GM23338 (cell line): ENCODE measurements around the gene CHIA. TPM values are rescaled to one million over a fixed set of nuclear protein-coding genes. Genes with fewer than 3 reads are reported as not detected.

Source experiments
- ATAC-seq: fragments of 200-7000 bp; cut with Tn5 transposase; 3 replicates; pipeline ENCODE4 v1.9.1; 2020
- DNase-seq: peaks from one replicate; pipeline ENCODE4 v3.0.0-alpha.2; 2015; ENCODE audit warnings: low spot score
- H2AFZ ChIP-seq: fragments of 200-600 bp; sonication (generic); 2 replicates; pipeline ENCODE4 v1.8.0; 2016; ENCODE audit warnings: antibody characterized with exemption, mild to moderate bottlenecking, moderate library complexity
- H3F3A ChIP-seq: fragments of 200-600 bp; sonication (generic); replicated peaks from 2 replicates; pipeline ENCODE4 v1.8.0; 2017; ENCODE audit warnings: antibody characterized with exemption, mixed run types, low read depth
- H3K27ac ChIP-seq: fragments of 200-600 bp; sonication (generic); 2 replicates; pipeline ENCODE4 v1.6.1; 2016; ENCODE audit warnings: low read depth
- H3K27me3 ChIP-seq: fragments of 200-600 bp; sonication (generic); 2 replicates; pipeline ENCODE4 v1.8.0; 2016; ENCODE audit warnings: mild to moderate bottlenecking, mixed run types, moderate library complexity; ENCODE audit not compliant: insufficient read depth
- H3K36me3 ChIP-seq: fragments of 200-600 bp; sonication (generic); 2 replicates; pipeline ENCODE4 v1.8.0; 2016; ENCODE audit warnings: mild to moderate bottlenecking; ENCODE audit not compliant: insufficient read depth
- H3K4me1 ChIP-seq: fragments of 200-600 bp; sonication (generic); 2 replicates; pipeline ENCODE4 v1.8.0; 2016; ENCODE audit warnings: mild to moderate bottlenecking, moderate library complexity; ENCODE audit not compliant: insufficient read depth
- H3K4me2 ChIP-seq: fragments of 200-600 bp; sonication (generic); 2 replicates; pipeline ENCODE4 v1.7.1; 2017; ENCODE audit warnings: mixed run types
- H3K4me3 ChIP-seq: fragments of 200-600 bp; sonication (generic); 2 replicates; pipeline ENCODE4 v1.6.1; 2016; ENCODE audit warnings: mixed run types
- H3K79me2 ChIP-seq: fragments of 200-600 bp; sonication (generic); replicated peaks from 2 replicates; pipeline ENCODE4 v1.8.0; 2017; ENCODE audit warnings: mild to moderate bottlenecking; ENCODE audit not compliant: insufficient read depth
- H3K9me2 ChIP-seq: fragments of 200-600 bp; sonication (generic); 2 replicates; pipeline ENCODE4 v1.8.0; 2017; ENCODE audit not compliant: insufficient read depth
- H4K20me1 ChIP-seq: fragments of 200-600 bp; sonication (generic); replicated peaks from 2 replicates; pipeline ENCODE4 v1.8.0; 2017; ENCODE audit warnings: mild to moderate bottlenecking; ENCODE audit not compliant: insufficient read depth
- H3K27ac Mint-ChIP-seq: 2 replicates; pipeline ENCODE4 v1.8.0; 2020; ENCODE audit warnings: inconsistent platforms, mild to moderate bottlenecking, moderate library complexity, mixed read lengths
- H3K27me3 Mint-ChIP-seq: 3 replicates; pipeline ENCODE4 v1.8.0; 2022; ENCODE audit warnings: low read depth, mild to moderate bottlenecking, moderate library complexity, mixed read lengths, inconsistent platforms; ENCODE audit not compliant: insufficient read depth, poor library complexity
- H3K36me3 Mint-ChIP-seq: 3 replicates; pipeline ENCODE4 v1.8.0; 2021; ENCODE audit warnings: low read depth, mild to moderate bottlenecking, inconsistent platforms, moderate library complexity, mixed read lengths
- H3K4me1 Mint-ChIP-seq: 3 replicates; pipeline ENCODE4 v1.8.0; 2020; ENCODE audit warnings: mild to moderate bottlenecking, inconsistent platforms, mixed read lengths
- H3K4me3 Mint-ChIP-seq: 3 replicates; pipeline ENCODE4 v1.8.0; 2021; ENCODE audit warnings: moderate library complexity, mild to moderate bottlenecking, inconsistent platforms, mixed read lengths
- H3K9me3 Mint-ChIP-seq: 3 replicates; pipeline ENCODE4 v1.8.0; 2020; ENCODE audit warnings: moderate library complexity, mild to moderate bottlenecking, inconsistent platforms, mixed read lengths
- CREB1 ChIP-seq: fragments of 250-450 bp; sonication (Bioruptor Pico); IDR thresholded peaks from 2 replicates; pipeline ENCODE4 v1.5.0; 2020; ENCODE audit warnings: low read depth, mild to moderate bottlenecking, moderate library complexity
- EZH2 ChIP-seq: fragments of 200-600 bp; sonication (generic); IDR thresholded peaks from one replicate; pipeline ENCODE4 v1.8.0; 2017; ENCODE audit warnings: antibody characterized with exemption, mild to moderate bottlenecking, low read depth; ENCODE audit not compliant: unreplicated experiment
- EZH2phosphoT487 ChIP-seq: fragments of 200-600 bp; sonication (generic); IDR thresholded peaks from one replicate; pipeline ENCODE4 v1.8.1; 2018; ENCODE audit warnings: antibody characterized with exemption; ENCODE audit not compliant: unreplicated experiment
- JUNB ChIP-seq: IDR thresholded peaks from one replicate; pipeline ENCODE4 v1.6.1; 2016; ENCODE audit warnings: antibody characterized with exemption; ENCODE audit not compliant: unreplicated experiment
- NANOG ChIP-seq: IDR thresholded peaks from 2 replicates; pipeline ENCODE4 v1.6.1; 2016; ENCODE audit warnings: antibody characterized with exemption, borderline replicate concordance
- POLR2AphosphoS5 ChIP-seq: IDR thresholded peaks from 2 replicates; pipeline ENCODE4 v1.6.1; 2016; ENCODE audit warnings: antibody characterized with exemption, low read depth
- STAT1 ChIP-seq: IDR thresholded peaks from one replicate; pipeline ENCODE4 v1.6.1; 2016; ENCODE audit warnings: antibody characterized with exemption; ENCODE audit not compliant: unreplicated experiment
- ZNF114 ChIP-seq: fragments of 250-450 bp; sonication (Bioruptor Pico); IDR thresholded peaks from 2 replicates; pipeline ENCODE4 v1.5.0; 2020; ENCODE audit warnings: mild to moderate bottlenecking, moderate library complexity
- ZNF331 ChIP-seq: fragments of 250-450 bp; sonication (Bioruptor Pico); IDR thresholded peaks from 2 replicates; pipeline ENCODE4 v1.5.0; 2020; ENCODE audit warnings: low read depth, mild to moderate bottlenecking, moderate library complexity
- polyA plus RNA-seq: library from polyadenylated mRNA; unstranded; fragments of >200 nt; fragmentation: Nextera tagmentation; extraction: Ambion mirVana; gene quantifications from 2 replicates; pipeline ENCODE4 v1.2.1, GENCODE V29; 2016
- total RNA-seq: library from RNA; depleted of rRNA; stranded (reverse); fragments of >200 nt; shearing (Covaris generic); gene quantifications from 2 replicates; pipeline ENCODE4 v1.2.3, GENCODE V29; 2014
- TF ChIP-seq, protein P1 (sequence below): fragments of 250-450 bp; sonication (Bioruptor Pico); IDR thresholded peaks from 2 replicates; pipeline ENCODE4 v1.5.0; 2020; ENCODE audit warnings: mild to moderate bottlenecking, moderate library complexity
- TF ChIP-seq, protein P2 (sequence below): IDR thresholded peaks from one replicate; pipeline ENCODE4 v1.6.1; 2018; ENCODE audit warnings: antibody characterized with exemption; ENCODE audit not compliant: unreplicated experiment
- TF ChIP-seq, protein P3 (sequence below): IDR thresholded peaks from 2 replicates; pipeline ENCODE4 v1.6.1; 2016; ENCODE audit warnings: antibody characterized with exemption
- TF ChIP-seq, protein P4 (sequence below), 2 experiments: fragments of 200-600 bp in 1 of 2; sonication (generic) in 1 of 2; conservative IDR thresholded peaks; 2 replicates each; pipeline versions ENCODE4 v1.5.1 to v1.6.1; 2016 to 2017; ENCODE audit warnings: antibody characterized with exemption in 2 of 2, low read depth in 2 of 2, mild to moderate bottlenecking in 2 of 2, moderate library complexity in 1 of 2

The CHIA gene
- total and polyA plus RNA-seq, 2 experiments from 2014 or later = not detected

DNA sequence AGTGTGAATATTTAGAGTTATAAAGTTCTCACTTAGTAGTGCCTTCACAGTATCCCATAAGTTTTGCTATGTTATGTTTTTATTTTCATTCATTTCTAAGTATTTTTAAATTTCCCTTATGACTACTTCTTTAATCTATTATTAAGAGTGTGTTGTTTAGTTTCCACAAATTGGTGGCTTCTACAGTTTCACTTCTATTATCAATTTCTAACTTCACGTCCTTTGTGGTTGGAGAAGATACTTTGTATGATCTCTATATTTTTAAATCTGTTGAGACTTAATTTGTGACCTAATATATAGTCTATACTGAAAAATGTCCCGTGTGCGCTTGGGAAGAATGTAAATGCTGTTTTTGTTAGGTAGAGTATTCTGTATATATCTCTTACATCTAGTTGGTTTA lies 11.7 kb downstream of the CHIA start:
- no peaks in the 10 kb centered on the region for H3F3A ChIP-seq
- no peaks in the 10 kb centered on the region for H3K36me3 Mint-ChIP-seq
- peaks cover 8% of the 10 kb centered on the region; the same call in 2 of the 3 replicates for H3K4me1 Mint-ChIP-seq
- H3K36me3 ChIP-seq = no peaks in the 10 kb centered on the region
- H3K79me2 ChIP-seq = no peaks in the 10 kb centered on the region
- no peaks in the 10 kb centered on the region for H3K9me2 ChIP-seq
- TF ChIP-seq, protein P1, sequence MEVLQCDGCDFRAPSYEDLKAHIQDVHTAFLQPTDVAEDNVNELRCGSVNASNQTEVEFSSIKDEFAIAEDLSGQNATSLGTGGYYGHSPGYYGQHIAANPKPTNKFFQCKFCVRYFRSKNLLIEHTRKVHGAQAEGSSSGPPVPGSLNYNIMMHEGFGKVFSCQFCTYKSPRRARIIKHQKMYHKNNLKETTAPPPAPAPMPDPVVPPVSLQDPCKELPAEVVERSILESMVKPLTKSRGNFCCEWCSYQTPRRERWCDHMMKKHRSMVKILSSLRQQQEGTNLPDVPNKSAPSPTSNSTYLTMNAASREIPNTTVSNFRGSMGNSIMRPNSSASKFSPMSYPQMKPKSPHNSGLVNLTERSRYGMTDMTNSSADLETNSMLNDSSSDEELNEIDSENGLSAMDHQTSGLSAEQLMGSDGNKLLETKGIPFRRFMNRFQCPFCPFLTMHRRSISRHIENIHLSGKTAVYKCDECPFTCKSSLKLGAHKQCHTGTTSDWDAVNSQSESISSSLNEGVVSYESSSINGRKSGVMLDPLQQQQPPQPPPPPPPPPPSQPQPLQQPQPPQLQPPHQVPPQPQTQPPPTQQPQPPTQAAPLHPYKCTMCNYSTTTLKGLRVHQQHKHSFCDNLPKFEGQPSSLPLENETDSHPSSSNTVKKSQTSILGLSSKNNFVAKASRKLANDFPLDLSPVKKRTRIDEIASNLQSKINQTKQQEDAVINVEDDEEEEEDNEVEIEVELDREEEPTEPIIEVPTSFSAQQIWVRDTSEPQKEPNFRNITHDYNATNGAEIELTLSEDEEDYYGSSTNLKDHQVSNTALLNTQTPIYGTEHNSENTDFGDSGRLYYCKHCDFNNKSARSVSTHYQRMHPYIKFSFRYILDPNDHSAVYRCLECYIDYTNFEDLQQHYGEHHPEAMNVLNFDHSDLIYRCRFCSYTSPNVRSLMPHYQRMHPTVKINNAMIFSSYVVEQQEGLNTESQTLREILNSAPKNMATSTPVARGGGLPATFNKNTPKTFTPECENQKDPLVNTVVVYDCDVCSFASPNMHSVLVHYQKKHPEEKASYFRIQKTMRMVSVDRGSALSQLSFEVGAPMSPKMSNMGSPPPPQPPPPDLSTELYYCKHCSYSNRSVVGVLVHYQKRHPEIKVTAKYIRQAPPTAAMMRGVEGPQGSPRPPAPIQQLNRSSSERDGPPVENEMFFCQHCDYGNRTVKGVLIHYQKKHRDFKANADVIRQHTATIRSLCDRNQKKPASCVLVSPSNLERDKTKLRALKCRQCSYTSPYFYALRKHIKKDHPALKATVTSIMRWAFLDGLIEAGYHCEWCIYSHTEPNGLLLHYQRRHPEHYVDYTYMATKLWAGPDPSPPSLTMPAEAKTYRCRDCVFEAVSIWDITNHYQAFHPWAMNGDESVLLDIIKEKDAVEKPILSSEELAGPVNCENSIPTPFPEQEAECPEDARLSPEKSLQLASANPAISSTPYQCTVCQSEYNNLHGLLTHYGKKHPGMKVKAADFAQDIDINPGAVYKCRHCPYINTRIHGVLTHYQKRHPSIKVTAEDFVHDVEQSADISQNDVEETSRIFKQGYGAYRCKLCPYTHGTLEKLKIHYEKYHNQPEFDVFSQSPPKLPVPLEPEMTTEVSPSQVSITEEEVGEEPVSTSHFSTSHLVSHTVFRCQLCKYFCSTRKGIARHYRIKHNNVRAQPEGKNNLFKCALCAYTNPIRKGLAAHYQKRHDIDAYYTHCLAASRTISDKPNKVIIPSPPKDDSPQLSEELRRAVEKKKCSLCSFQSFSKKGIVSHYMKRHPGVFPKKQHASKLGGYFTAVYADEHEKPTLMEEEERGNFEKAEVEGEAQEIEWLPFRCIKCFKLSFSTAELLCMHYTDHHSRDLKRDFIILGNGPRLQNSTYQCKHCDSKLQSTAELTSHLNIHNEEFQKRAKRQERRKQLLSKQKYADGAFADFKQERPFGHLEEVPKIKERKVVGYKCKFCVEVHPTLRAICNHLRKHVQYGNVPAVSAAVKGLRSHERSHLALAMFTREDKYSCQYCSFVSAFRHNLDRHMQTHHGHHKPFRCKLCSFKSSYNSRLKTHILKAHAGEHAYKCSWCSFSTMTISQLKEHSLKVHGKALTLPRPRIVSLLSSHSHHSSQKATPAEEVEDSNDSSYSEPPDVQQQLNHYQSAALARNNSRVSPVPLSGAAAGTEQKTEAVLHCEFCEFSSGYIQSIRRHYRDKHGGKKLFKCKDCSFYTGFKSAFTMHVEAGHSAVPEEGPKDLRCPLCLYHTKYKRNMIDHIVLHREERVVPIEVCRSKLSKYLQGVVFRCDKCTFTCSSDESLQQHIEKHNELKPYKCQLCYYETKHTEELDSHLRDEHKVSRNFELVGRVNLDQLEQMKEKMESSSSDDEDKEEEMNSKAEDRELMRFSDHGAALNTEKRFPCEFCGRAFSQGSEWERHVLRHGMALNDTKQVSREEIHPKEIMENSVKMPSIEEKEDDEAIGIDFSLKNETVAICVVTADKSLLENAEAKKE (CRISPR knock-in tag) = no peak
- TF ChIP-seq POLR2AphosphoS5 = no peak
- TF ChIP-seq ZNF114 (CRISPR knock-in tag) = no peak
- TF ChIP-seq, protein P2, sequence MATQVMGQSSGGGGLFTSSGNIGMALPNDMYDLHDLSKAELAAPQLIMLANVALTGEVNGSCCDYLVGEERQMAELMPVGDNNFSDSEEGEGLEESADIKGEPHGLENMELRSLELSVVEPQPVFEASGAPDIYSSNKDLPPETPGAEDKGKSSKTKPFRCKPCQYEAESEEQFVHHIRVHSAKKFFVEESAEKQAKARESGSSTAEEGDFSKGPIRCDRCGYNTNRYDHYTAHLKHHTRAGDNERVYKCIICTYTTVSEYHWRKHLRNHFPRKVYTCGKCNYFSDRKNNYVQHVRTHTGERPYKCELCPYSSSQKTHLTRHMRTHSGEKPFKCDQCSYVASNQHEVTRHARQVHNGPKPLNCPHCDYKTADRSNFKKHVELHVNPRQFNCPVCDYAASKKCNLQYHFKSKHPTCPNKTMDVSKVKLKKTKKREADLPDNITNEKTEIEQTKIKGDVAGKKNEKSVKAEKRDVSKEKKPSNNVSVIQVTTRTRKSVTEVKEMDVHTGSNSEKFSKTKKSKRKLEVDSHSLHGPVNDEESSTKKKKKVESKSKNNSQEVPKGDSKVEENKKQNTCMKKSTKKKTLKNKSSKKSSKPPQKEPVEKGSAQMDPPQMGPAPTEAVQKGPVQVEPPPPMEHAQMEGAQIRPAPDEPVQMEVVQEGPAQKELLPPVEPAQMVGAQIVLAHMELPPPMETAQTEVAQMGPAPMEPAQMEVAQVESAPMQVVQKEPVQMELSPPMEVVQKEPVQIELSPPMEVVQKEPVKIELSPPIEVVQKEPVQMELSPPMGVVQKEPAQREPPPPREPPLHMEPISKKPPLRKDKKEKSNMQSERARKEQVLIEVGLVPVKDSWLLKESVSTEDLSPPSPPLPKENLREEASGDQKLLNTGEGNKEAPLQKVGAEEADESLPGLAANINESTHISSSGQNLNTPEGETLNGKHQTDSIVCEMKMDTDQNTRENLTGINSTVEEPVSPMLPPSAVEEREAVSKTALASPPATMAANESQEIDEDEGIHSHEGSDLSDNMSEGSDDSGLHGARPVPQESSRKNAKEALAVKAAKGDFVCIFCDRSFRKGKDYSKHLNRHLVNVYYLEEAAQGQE = no peak
- TF ChIP-seq NANOG = no peak
- no peak for TF ChIP-seq STAT1
- TF ChIP-seq ZNF331 = no peak
- no peak for TF ChIP-seq EZH2phosphoT487
- TF ChIP-seq, protein P3, sequence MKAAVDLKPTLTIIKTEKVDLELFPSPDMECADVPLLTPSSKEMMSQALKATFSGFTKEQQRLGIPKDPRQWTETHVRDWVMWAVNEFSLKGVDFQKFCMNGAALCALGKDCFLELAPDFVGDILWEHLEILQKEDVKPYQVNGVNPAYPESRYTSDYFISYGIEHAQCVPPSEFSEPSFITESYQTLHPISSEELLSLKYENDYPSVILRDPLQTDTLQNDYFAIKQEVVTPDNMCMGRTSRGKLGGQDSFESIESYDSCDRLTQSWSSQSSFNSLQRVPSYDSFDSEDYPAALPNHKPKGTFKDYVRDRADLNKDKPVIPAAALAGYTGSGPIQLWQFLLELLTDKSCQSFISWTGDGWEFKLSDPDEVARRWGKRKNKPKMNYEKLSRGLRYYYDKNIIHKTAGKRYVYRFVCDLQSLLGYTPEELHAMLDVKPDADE = no peak
- no peak for TF ChIP-seq JUNB
- no peak for TF ChIP-seq CREB1
- TF ChIP-seq EZH2 = no peak
- TF ChIP-seq, protein P4, sequence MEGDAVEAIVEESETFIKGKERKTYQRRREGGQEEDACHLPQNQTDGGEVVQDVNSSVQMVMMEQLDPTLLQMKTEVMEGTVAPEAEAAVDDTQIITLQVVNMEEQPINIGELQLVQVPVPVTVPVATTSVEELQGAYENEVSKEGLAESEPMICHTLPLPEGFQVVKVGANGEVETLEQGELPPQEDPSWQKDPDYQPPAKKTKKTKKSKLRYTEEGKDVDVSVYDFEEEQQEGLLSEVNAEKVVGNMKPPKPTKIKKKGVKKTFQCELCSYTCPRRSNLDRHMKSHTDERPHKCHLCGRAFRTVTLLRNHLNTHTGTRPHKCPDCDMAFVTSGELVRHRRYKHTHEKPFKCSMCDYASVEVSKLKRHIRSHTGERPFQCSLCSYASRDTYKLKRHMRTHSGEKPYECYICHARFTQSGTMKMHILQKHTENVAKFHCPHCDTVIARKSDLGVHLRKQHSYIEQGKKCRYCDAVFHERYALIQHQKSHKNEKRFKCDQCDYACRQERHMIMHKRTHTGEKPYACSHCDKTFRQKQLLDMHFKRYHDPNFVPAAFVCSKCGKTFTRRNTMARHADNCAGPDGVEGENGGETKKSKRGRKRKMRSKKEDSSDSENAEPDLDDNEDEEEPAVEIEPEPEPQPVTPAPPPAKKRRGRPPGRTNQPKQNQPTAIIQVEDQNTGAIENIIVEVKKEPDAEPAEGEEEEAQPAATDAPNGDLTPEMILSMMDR (conservative IDR thresholded peaks at IDR 0.05; ENCODE audit: low read depth in 2 of 2) = no peak
- H3K4me3 Mint-ChIP-seq = no peak overlapping the region
- H3K4me1 ChIP-seq = no peaks in the 10 kb centered on the region; the same call in 1 of the 2 replicates
- no peak overlapping the region for H3K27ac ChIP-seq
- H2AFZ ChIP-seq = no peak overlapping the region
- no peaks in the 10 kb centered on the region for H3K27me3 Mint-ChIP-seq
- ATAC-seq (no peak), DNase-seq (no peak)
- no peak overlapping the region for H3K4me2 ChIP-seq
- H4K20me1 ChIP-seq = no peaks in the 10 kb centered on the region
- peaks cover 5% of the 10 kb centered on the region for H3K9me3 Mint-ChIP-seq
- no peaks in the 10 kb centered on the region for H3K27me3 ChIP-seq
- no peak overlapping the region for H3K4me3 ChIP-seq
- H3K27ac Mint-ChIP-seq = no peak overlapping the region
